Measurements from ENCODE around the gene ACER1. TPM values are rescaled to one million over a fixed set of nuclear protein-coding genes. Genes with fewer than 3 reads are reported as not detected.
"Not testable (repeated sequence)": the region's sequence is repeated elsewhere in the genome, so short reads cannot be mapped to it uniquely, and the experiment has no call there.

ACER1 gene
- total RNA-seq, 1 donor from 2014 or later, result not detected

DNA sequence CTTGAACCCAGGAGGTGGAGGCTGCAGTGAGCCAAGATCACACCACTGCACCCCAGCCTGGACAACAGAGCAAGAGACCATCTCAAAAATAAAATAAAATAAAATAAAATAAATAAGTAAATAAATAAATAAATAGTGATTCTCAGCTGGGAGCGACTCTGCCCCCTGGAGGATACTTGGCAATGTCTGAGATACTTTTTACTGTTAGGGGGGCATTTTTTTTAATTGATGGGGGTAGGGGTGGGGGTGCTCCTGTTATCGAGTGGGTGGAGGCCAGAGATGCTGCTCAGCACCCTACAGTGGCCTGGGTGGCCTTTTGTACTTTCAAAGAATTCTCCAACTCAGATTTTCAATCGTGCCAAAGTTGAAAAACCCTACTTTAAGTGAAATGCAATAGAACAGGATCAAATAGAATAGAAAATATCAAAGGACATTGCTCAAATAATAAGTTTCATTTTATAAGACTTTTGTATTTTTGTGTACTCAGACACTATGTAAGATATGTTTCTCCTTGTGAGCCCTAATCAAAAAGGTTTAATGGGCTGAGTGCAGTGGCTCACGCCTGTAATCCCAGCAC lies 20.8 kb upstream of the ACER1 start:
- no peaks in the 10 kb centered on the region for H3K4me1 ChIP-seq
- H3K4me3 ChIP-seq, result no peak overlapping the region
- ATAC-seq (no peak), DNase-seq (no peak)
- intact Hi-C loops (cut with DNase I), result no loop called here
- TF ChIP-seq CTCF (IDR thresholded peaks at IDR 0.05), result peak; percentile 48
- H3K36me3 ChIP-seq, result no peaks in the 10 kb centered on the region
- no peaks in the 10 kb centered on the region for H3K27me3 ChIP-seq
- H3K9me3 ChIP-seq, result no peaks in the 10 kb centered on the region
- H3K27ac ChIP-seq, result no peak overlapping the region

- Histone ChIP-seq H3K9me3 (no peaks in the 10 kb centered on the region), H3K27me3 (no peaks in the 10 kb centered on the region), H3K4me1 (no peaks in the 10 kb centered on the region), H3K4me3 (no peak overlapping the region), H3K27ac (no peak overlapping the region), H3K36me3 (no peaks in the 10 kb centered on the region)
- intact Hi-C loops (cut with DNase I), result no loop called here
- ATAC-seq (no peak), DNase-seq (no peak)
- TF ChIP-seq CTCF (IDR thresholded peaks at IDR 0.05), result no peak
Observed at GRCh38 chr19:6352381-6353165, 19.2 kb upstream of the ACER1 start.

- no peak overlapping the region for H3K27ac ChIP-seq
- TF ChIP-seq CTCF (IDR thresholded peaks at IDR 0.05), result no peak
- H3K4me1 ChIP-seq, result no peaks in the 10 kb centered on the region
Observed at GRCh38 chr19:6350688-6351087, 17.3 kb upstream of the ACER1 start.

DNA sequence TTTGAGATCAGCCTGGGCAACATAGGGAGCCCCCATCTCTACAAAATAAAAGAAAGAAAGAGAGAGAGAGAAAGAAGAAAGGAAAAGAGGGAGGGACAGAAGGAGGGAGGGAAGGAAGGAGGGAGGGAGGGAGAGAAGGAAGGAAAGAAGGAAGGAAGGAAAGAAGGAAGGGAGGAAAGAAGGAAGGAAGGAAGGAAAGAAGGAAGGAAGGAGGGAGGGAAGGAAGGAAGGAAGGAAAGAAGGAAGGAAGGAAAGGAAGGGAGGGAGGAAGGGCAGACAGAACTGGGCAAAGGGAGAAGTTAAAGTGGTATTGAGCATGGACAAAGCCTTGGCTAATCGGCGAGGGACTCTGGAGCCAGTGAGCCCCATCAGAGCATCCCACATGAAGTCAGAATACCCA lies 15.9 kb upstream of the ACER1 start:
- intact Hi-C loops (cut with DNase I); H3K4me1 ChIP-seq; ATAC-seq; H3K4me3 ChIP-seq; H3K9me3 ChIP-seq; H3K27ac ChIP-seq; DNase-seq; H3K27me3 ChIP-seq; H3K36me3 ChIP-seq: not testable (repeated sequence)

More at GRCh38 chr19:6350688-6351087, 17.3 kb upstream of the ACER1 start:
- DNase-seq (no peak), ATAC-seq (no peak)
- no peaks in the 10 kb centered on the region for H3K9me3 ChIP-seq
- H3K4me3 ChIP-seq, result no peak overlapping the region
- H3K27me3 ChIP-seq, result no peaks in the 10 kb centered on the region
- no peaks in the 10 kb centered on the region for H3K36me3 ChIP-seq
- intact Hi-C loops (cut with DNase I), result no loop called here

DNA sequence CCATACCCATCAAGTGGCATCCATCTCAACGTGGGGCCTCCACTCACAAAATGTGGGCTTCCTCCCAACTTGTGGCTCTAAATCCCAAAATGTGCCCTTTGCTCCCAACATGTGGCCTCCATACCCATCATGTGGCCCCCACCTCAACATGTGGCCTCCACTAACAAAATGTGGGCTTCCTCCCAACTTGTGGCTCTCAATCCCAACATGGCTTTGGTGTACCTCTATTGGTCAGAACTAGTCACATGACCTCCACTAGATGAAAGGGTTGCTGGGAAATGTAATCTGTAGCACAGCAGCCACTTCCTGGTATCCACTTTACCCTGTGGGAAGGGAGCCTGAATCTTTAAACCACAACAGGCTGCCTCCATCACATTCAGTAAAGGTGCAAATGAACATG lies 10.1 kb upstream of the ACER1 start:
- TF ChIP-seq CTCF (IDR thresholded peaks at IDR 0.05), result no peak
- DNase-seq, result no peak
- H3K4me3 ChIP-seq, result no peak overlapping the region
- H3K27me3 ChIP-seq, result no peaks in the 10 kb centered on the region
- H3K27ac ChIP-seq, result no peak overlapping the region
- no peaks in the 10 kb centered on the region for H3K36me3 ChIP-seq
- H3K9me3 ChIP-seq, result no peaks in the 10 kb centered on the region
- no peak for ATAC-seq
- H3K4me1 ChIP-seq, result no peaks in the 10 kb centered on the region
- intact Hi-C loops (cut with DNase I), result no loop called here

DNA sequence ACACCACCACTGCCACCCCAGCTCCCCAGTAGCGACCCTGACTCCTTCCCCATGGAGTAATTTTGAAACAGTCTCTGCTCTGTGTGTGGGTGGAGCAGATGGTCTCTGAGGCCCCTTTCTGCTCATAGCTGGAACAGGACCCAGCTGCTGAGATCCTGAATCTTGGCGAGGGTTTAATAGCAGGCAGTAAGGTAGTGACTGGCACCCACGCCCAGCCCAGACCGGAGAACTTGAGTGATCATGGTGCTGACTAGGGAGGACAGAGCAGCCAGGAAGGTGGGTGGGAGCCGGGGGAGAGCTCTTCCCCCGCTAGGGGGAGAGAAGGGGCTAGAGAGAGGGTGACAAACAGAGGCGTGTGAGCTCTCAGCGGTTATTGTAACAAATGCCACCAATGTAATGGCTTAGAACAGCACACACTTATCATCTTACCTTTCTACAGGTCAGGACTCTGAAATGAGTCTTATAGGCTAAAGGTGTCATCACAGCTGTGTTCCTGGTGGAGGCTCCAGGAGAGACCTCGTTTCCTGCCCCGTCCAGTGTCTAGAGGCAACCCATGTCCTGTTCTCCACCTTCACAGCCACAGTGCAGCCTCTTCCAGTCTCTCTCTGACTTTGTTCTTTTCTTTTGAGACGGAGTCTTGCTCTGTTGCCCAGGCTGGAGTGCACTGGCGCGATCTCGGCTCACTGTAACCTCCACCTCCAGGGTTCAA lies 7.2 kb upstream of the ACER1 start:
- H3K9me3 ChIP-seq, result no peaks in the 10 kb centered on the region
- no peaks in the 10 kb centered on the region for H3K27me3 ChIP-seq
- intact Hi-C loops (cut with DNase I), result no loop called here
- no peaks in the 10 kb centered on the region for H3K36me3 ChIP-seq
- no peak overlapping the region for H3K27ac ChIP-seq
- no peak overlapping the region for H3K4me3 ChIP-seq
- no peaks in the 10 kb centered on the region for H3K4me1 ChIP-seq
- TF ChIP-seq CTCF (IDR thresholded peaks at IDR 0.05), result no peak
- DNase-seq (no peak), ATAC-seq (no peak)

Measured in upper lobe of right lung (tissue), 1 donor.